Esophagus muscularis mucosa (tissue), 4 donors: Measurements from ENCODE around the gene C12orf60. TPM values are rescaled to one million over a fixed set of nuclear protein-coding genes. Genes with fewer than 3 reads are reported as not detected.

Experiments used
- DNase-seq: peaks from one replicate; pipeline ENCODE4 v3.0.0-alpha.2; 2017; ENCODE audit errors: extremely low spot score
- H3K27ac ChIP-seq, 4 donors: fragments of 200-600 bp; sonication (generic); replicated peaks in 1 of 4; 1 replicate in 3 of 4; 2 replicates in 1 of 4; pipeline ENCODE4 v1.5.1; 2016 to 2019; ENCODE audit warnings: mild to moderate bottlenecking in 1 of 4
- H3K27me3 ChIP-seq, 4 donors: fragments of 200-600 bp; sonication (generic); one replicate each; pipeline versions ENCODE4 v1.5.1 to v1.6.0; 2016 to 2019
- H3K36me3 ChIP-seq, 4 donors: fragments of 200-600 bp; sonication (generic); one replicate each; pipeline ENCODE4 v1.5.1; 2016 to 2019
- H3K4me1 ChIP-seq, 4 donors: fragments of 200-600 bp; sonication (generic); one replicate each; pipeline ENCODE4 v1.5.1; 2016 to 2019
- H3K4me3 ChIP-seq, 4 donors: fragments of 200-600 bp; sonication (generic); 1 replicate in 2 of 4; 2 replicates in 2 of 4; pipeline ENCODE4 v1.5.1; 2016 to 2019; ENCODE audit warnings: mild to moderate bottlenecking in 4 of 4, moderate library complexity in 1 of 4
- H3K9me3 ChIP-seq, 4 donors: fragments of 200-600 bp; sonication (generic); 1 replicate in 3 of 4; 2 replicates in 1 of 4; pipeline ENCODE4 v1.5.1; 2016 to 2019
- CTCF ChIP-seq, 3 experiments: fragments of 200-600 bp in 2 of 3; fragments of 450-650 bp in 1 of 3; sonication (generic) in 2 of 3; IDR thresholded peaks; one replicate each; pipeline ENCODE4 v1.5.1; 2017 to 2019; ENCODE audit warnings: antibody characterized with exemption in 3 of 3, mild to moderate bottlenecking in 2 of 3, moderate library complexity in 1 of 3
- EP300 ChIP-seq: sonication (generic); formaldehyde crosslinking; IDR thresholded peaks from one replicate; pipeline ENCODE4 v1.6.1; 2017; ENCODE audit warnings: antibody characterized with exemption
- POLR2A ChIP-seq: fragments of 450-650 bp; IDR thresholded peaks from one replicate; pipeline ENCODE4 v1.6.1; 2017; ENCODE audit warnings: antibody characterized with exemption, moderate library complexity, mild to moderate bottlenecking, low read depth
- POLR2AphosphoS5 ChIP-seq, 2 donors: sonication (generic); formaldehyde crosslinking; IDR thresholded peaks; one replicate each; pipeline ENCODE4 v1.6.1; 2017; ENCODE audit warnings: antibody characterized with exemption in 2 of 2
- WGBS: methylation state at CpG from one replicate; pipeline ENCODE4 v1.1.5; 2018; 5-methylcytosine and 5-hydroxymethylcytosine counted together
- intact Hi-C: fragments of 100-400 bp; cut with DNase I; formaldehyde crosslinking; loops from one replicate; pipeline ENCODE4 v1.15.1; 2023
- total RNA-seq, 4 donors: library from RNA; depleted of rRNA; stranded (reverse); fragments of >200 nt; gene quantifications; one replicate each; pipeline versions ENCODE4 v1.1.0 to v1.2.1, GENCODE V29; 2016

The C12orf60 gene
- total RNA-seq, 4 donors from 2014 or later = 0.66 to 2.1 (median 1.1) TPM

- no peak overlapping the region for H3K4me3 ChIP-seq
- TF ChIP-seq POLR2AphosphoS5 (IDR thresholded peaks at IDR 0.05) = no peak
- no peak for TF ChIP-seq CTCF (IDR thresholded peaks at IDR 0.05)
- TF ChIP-seq POLR2A = no peak
- no peak for TF ChIP-seq EP300
- no peaks in the 10 kb centered on the region for H3K27me3 ChIP-seq
- H3K9me3 ChIP-seq = peaks cover 0 to 6% (median 0%) of the 10 kb centered on the region in 4 donors
- intact Hi-C loops = no loop called here
- H3K27ac ChIP-seq = no peak overlapping the region
- peaks cover 0 to 11% (median 0%) of the 10 kb centered on the region in 4 donors for H3K4me1 ChIP-seq
- DNase-seq = no peak
- H3K36me3 ChIP-seq = no peaks in the 10 kb centered on the region
- 94% methylated on average over 2 of the region's 3 CpGs for WGBS
Measured at GRCh38 chr12:14868916-14869506, 65.5 kb downstream of the C12orf60 start.

DNA sequence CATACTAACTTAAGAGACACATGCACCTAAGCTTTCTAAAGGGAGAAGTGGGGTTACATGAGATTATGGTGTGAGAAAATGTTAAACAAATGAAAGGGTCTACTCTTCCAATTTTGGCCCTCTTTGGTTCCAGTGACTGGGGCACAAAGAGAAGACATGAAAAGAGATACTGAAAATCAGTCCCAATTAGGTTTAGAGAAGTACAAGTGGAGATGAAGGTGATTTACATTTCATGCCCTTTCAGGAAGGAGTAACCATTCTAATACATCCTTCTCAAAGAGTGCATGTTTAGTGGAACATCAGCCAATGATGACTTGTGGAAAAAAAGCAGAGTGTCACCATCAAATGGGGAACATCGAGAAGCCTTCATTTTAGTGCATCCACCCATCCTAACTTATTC lies 67.8 kb downstream of the C12orf60 start:
- Histone ChIP-seq H3K9me3 (peaks cover 0 to 6% (median 0%) of the 10 kb centered on the region in 4 donors), H3K27me3 (no peaks in the 10 kb centered on the region), H3K36me3 (no peaks in the 10 kb centered on the region), H3K4me3 (no peak overlapping the region), H3K4me1 (peaks cover 0 to 13% (median 0%) of the 10 kb centered on the region in 4 donors), H3K27ac (no peak overlapping the region)
- intact Hi-C loops = no loop called here
- no peak for TF ChIP-seq EP300
- 64% methylated on average over 1 of the region's 1 CpG for WGBS
- no peak for DNase-seq

- Histone ChIP-seq H3K27me3 (no peaks in the 10 kb centered on the region), H3K27ac (no peak overlapping the region), H3K4me1 (peaks cover 0 to 13% (median 0%) of the 10 kb centered on the region in 4 donors), H3K4me3 (no peak overlapping the region), H3K36me3 (no peaks in the 10 kb centered on the region), H3K9me3 (peaks cover 0 to 2% (median 0%) of the 10 kb centered on the region in 4 donors)
- intact Hi-C loops = no loop called here
- DNase-seq = no peak
- 64% methylated on average over 1 of the region's 1 CpG for WGBS
- TF ChIP-seq POLR2A = no peak
- no peak for TF ChIP-seq CTCF (IDR thresholded peaks at IDR 0.05)
- no peak for TF ChIP-seq EP300
- TF ChIP-seq POLR2AphosphoS5 (IDR thresholded peaks at IDR 0.05) = no peak
Measured at GRCh38 chr12:14871886-14872285, 68.4 kb downstream of the C12orf60 start.

- Histone ChIP-seq H3K36me3 (no peaks in the 10 kb centered on the region), H3K9me3 (no peaks in the 10 kb centered on the region), H3K27me3 (no peaks in the 10 kb centered on the region), H3K27ac (no peak overlapping the region), H3K4me3 (no peak overlapping the region), H3K4me1 (peaks cover 0 to 13% (median 0%) of the 10 kb centered on the region in 4 donors)
- DNase-seq = no peak
- intact Hi-C loops = no loop called here
- WGBS = 35% methylated on average over 1 of the region's 1 CpG
- no peak for TF ChIP-seq POLR2AphosphoS5 (IDR thresholded peaks at IDR 0.05)
- no peak for TF ChIP-seq CTCF (IDR thresholded peaks at IDR 0.05)
- no peak for TF ChIP-seq POLR2A
- TF ChIP-seq EP300 = no peak
Measured at GRCh38 chr12:14873440-14874185, 70.1 kb downstream of the C12orf60 start.

Other genes starting within 250 kb of the C12orf60 start
- gene PLBD1, start 235.8 kb upstream of the C12orf60 start, total RNA-seq = 10 to 100 TPM in 1 of 4 donors, 1 to 10 TPM in 3; 4.1 to 18.7 (median 6.6) TPM
- not detected for gene GUCY2C, start 107.1 kb upstream of the C12orf60 start, total RNA-seq
- gene WBP11, start 192 bp upstream of the C12orf60 start, total RNA-seq = 10 to 100 TPM; 18.2 to 25.7 (median 19.1) TPM
- under 1 TPM in 1 of 4 donors, not detected in 3; 0.23 TPM for gene SMCO3, start 10.5 kb downstream of the C12orf60 start, total RNA-seq
- gene ART4, start 39.9 kb downstream of the C12orf60 start, total RNA-seq = 1 to 10 TPM in 3 of 4 donors, under 1 TPM in 1; 0.83 to 2.7 (median 1.9) TPM
- 100 to 1,000 TPM; 604 to 929 (median 711) TPM for gene MGP, start 82.2 kb downstream of the C12orf60 start, total RNA-seq
- 1 to 10 TPM in 1 of 4 donors, under 1 TPM in 2, not detected in 1; 0.33 to 1.0 (median 0.58) TPM for gene ERP27, start 134.9 kb downstream of the C12orf60 start, total RNA-seq
- 100 to 1,000 TPM in 2 of 4 donors, 10 to 100 TPM in 2; 43.6 to 123 (median 84.5) TPM for gene ARHGDIB, start 157.9 kb downstream of the C12orf60 start, total RNA-seq
- not detected for gene PDE6H, start 169.4 kb downstream of the C12orf60 start, total RNA-seq